Common myeloid progenitor, CD34-positive (primary cell): ENCODE data around the gene IQCK.

Experiments
- CTCF ChIA-PET: fragments of 350-600 bp; sonication (Branson Sonifier 250); formaldehyde crosslinking; loops from one replicate; lab custom pipeline; 2021; ENCODE audit warnings: antibody characterized with exemption; lab: Charles Lee
- POLR2A ChIA-PET: fragments of 350-600 bp; sonication (Branson Sonifier 250); formaldehyde crosslinking; loops from one replicate; lab custom pipeline; 2021; ENCODE audit warnings: antibody characterized with exemption; lab: Charles Lee
- DNase-seq, 3 donors: peaks; one replicate each; pipeline versions ENCODE4 v3.0.0 to v3.0.0-alpha.2; 2013
- H3K27ac ChIP-seq, 2 experiments: 1 replicate in 1 of 2; 2 replicates in 1 of 2; pipeline ENCODE4 v1.7.0; 2013; ENCODE audit warnings: inconsistent platforms in 2 of 2, low read length in 2 of 2, mild to moderate bottlenecking in 2 of 2, low read depth in 1 of 2, moderate library complexity in 1 of 2; ENCODE audit not compliant: severe bottlenecking in 2 of 2, insufficient read depth in 1 of 2, poor library complexity in 1 of 2
- H3K27me3 ChIP-seq, 5 experiments: replicated peaks in 2 of 5; 1 replicate in 3 of 5; 2 replicates in 2 of 5; pipeline versions ENCODE4 v1.6.1 to v1.7.0; 2013; ENCODE audit warnings: low read length in 4 of 5, mild to moderate bottlenecking in 2 of 5, moderate library complexity in 2 of 5, inconsistent platforms in 1 of 5; ENCODE audit not compliant: insufficient read depth in 5 of 5, control insufficient read depth in 4 of 5
- H3K36me3 ChIP-seq, 4 experiments: 1 replicate in 2 of 4; 2 replicates in 2 of 4; pipeline versions ENCODE4 v1.6.1 to v1.7.0; 2013; ENCODE audit warnings: low read length in 3 of 4, control low read depth in 1 of 4, mild to moderate bottlenecking in 1 of 4; ENCODE audit not compliant: control insufficient read depth in 4 of 4, insufficient read depth in 4 of 4
- H3K4me1 ChIP-seq, 4 experiments: 1 replicate in 3 of 4; 2 replicates in 1 of 4; pipeline versions ENCODE4 v1.6.1 to v1.7.1; 2013; ENCODE audit warnings: low read length in 3 of 4, mild to moderate bottlenecking in 3 of 4, control low read depth in 1 of 4, inconsistent platforms in 1 of 4, moderate library complexity in 1 of 4; ENCODE audit not compliant: control insufficient read depth in 4 of 4, insufficient read depth in 4 of 4; ENCODE audit errors: control extremely low read depth in 1 of 4
- H3K4me3 ChIP-seq, 7 experiments: 1 replicate in 4 of 7; 2 replicates in 3 of 7; pipeline versions ENCODE4 v1.5.1 to v1.7.0; 2013; ENCODE audit warnings: mild to moderate bottlenecking in 7 of 7, low read length in 6 of 7, moderate library complexity in 6 of 7, inconsistent platforms in 2 of 7, low read depth in 2 of 7, control low read depth in 1 of 7; ENCODE audit not compliant: insufficient read depth in 4 of 7, control insufficient read depth in 1 of 7; ENCODE audit errors: extremely low read depth in 1 of 7
- H3K9me3 ChIP-seq, 5 experiments: 1 replicate in 4 of 5; 2 replicates in 1 of 5; pipeline versions ENCODE4 v1.6.1 to v1.7.1; 2013; ENCODE audit warnings: low read length in 4 of 5, mild to moderate bottlenecking in 2 of 5, inconsistent platforms in 1 of 5, low read depth in 1 of 5, moderate library complexity in 1 of 5; ENCODE audit not compliant: control insufficient read depth in 4 of 5, insufficient read depth in 2 of 5; ENCODE audit errors: control extremely low read depth in 1 of 5
- WGBS: methylation state at CpG from one replicate; pipeline ENCODE4 v1.1.5; 2013; ENCODE audit not compliant: insufficient coverage; 5-methylcytosine and 5-hydroxymethylcytosine counted together

IQCK gene

GRCh38 chr16:19835196-19835595 lies 117.1 kb downstream of the IQCK start:
- H3K9me3 ChIP-seq = no peaks in the 10 kb centered on the region
- H3K4me3 ChIP-seq = no peak overlapping the region
- peaks cover 0 to 8% (median 6%) of the 10 kb centered on the region in 4 experiments for H3K4me1 ChIP-seq
- no CpG with 5 or more reads among the region's 3 CpGs for WGBS
- H3K27me3 ChIP-seq = no peaks in the 10 kb centered on the region
- POLR2A ChIA-PET = no interaction called here
- CTCF ChIA-PET = no interaction called here
- H3K36me3 ChIP-seq = no peaks in the 10 kb centered on the region
- H3K27ac ChIP-seq = no peak overlapping the region
- no peak for DNase-seq

GRCh38 chr16:19835968-19836421 lies 117.9 kb downstream of the IQCK start:
- no peaks in the 10 kb centered on the region for H3K36me3 ChIP-seq
- CTCF ChIA-PET = no interaction called here

DNA sequence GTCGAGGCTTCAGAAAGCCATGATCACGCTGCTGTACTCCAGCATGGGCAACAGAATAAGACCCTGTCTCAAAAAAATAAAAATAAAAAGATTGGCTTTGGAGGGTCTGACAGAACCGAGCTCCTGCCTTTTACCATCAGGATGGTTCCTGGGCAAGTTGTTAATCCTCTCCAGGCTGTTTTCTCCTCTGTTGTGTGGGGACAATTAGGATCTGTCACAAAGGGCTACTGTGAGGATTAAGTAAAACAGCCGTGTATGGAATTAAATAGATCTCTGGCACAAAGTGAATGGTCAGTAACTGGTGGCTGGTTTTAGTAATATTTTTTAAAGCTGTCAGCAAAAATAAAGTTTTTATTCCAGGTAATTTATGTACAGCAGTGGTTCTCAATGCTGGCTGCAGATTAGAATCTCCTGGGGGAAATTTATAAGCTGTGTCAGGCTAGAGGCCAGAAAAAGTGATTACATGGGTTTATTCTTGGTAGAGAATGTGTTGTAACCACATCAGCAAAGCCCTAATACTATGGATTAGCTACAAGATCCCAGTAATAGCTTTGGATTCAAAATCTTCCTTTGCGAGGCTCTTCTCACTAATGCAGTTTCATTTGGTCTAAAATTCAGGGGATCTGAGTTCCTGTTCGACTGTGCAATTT lies 119.4 kb downstream of the IQCK start:
- 96% methylated on average over 3 of the region's 6 CpGs for WGBS
- no peak for DNase-seq
- CTCF ChIA-PET = no interaction called here
- no peaks in the 10 kb centered on the region for H3K9me3 ChIP-seq
- POLR2A ChIA-PET = no interaction called here
- H3K27ac ChIP-seq = no peak overlapping the region
- no peaks in the 10 kb centered on the region for H3K27me3 ChIP-seq
- H3K4me3 ChIP-seq = no peak overlapping the region
- H3K4me1 ChIP-seq = peaks cover 0 to 6% (median 0%) of the 10 kb centered on the region in 4 experiments
- H3K36me3 ChIP-seq = no peaks in the 10 kb centered on the region

More at GRCh38 chr16:19835968-19836421, 117.9 kb downstream of the IQCK start:
- peak in 2 of 3 donors; percentile 50 to 67 for DNase-seq
- Histone ChIP-seq H3K4me3 (no peak overlapping the region), H3K27ac (no peak overlapping the region), H3K9me3 (no peaks in the 10 kb centered on the region), H3K27me3 (no peaks in the 10 kb centered on the region), H3K4me1 (peaks cover 0 to 7% (median 4%) of the 10 kb centered on the region in 4 experiments)
- POLR2A ChIA-PET = no interaction called here

DNA sequence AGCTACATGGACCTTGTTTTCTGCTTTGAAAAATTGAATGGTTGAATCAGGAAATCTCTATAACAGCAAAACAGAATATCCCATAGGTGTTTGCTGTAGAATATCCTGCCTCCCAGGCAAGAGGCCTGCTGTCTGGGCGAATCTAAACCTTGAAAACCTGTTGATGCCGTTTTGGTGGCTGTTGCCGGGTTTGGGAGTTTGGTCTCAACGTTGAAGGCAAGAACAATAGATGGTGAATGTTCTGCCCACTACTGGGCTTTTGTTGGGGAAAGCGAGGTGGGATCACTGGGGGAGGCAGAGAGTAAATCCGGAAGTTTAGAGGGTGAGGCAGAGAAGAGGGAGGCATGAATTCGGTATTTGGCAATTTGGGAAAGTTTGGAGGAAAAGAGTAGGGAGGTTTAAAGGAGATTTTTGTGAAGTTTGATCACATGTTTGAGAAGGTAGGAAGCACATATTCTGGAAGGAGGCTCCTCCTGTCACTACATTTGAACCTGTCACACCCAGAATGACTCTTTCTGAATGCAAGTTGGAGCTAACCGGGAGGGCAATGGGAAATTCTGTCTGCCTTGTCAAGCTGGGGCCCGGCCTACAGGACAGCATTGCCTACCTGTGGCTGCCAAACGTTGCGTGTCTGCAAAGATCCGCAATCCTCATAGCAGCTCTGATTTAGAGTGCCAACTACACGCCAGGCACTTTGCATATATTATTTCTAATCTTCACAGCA lies 120.1 kb downstream of the IQCK start:
- CTCF ChIA-PET = no interaction called here
- no peak for DNase-seq
- Histone ChIP-seq H3K4me1 (peaks cover 0 to 6% (median 0%) of the 10 kb centered on the region in 4 experiments), H3K9me3 (no peaks in the 10 kb centered on the region), H3K36me3 (no peaks in the 10 kb centered on the region), H3K27ac (no peak overlapping the region), H3K27me3 (no peaks in the 10 kb centered on the region), H3K4me3 (no peak overlapping the region)
- POLR2A ChIA-PET = no interaction called here
- 90% methylated on average over 12 of the region's 13 CpGs for WGBS

DNA sequence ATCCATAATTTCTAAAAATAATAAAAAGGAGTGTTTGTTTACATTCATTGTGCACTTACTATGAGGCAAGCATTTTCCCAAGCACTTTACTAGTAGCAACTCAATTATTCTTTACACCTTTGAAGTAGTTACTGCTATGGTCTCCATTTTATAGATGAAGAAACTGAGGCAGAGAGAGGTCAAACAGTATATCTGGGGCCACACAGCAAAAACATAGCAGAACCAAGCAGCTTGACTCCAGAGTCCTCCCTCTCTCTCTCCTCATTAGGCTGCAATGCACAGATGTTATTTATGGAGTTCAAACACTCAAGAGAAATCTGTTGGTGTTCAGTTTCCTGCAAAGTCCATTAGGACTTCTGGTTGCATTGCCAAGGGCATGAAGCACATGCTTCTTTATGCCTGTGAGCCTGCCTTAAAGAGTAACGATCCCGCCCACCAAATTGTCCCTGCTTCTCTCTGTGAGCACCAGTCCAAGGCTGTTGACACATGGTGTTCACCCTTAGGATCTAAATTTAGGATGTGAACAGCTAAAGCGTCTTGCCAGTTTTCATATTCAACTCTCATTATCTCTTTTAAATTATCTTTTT lies 122.5 kb downstream of the IQCK start:
- POLR2A ChIA-PET = no interaction called here
- Histone ChIP-seq H3K27ac (no peak overlapping the region), H3K9me3 (no peaks in the 10 kb centered on the region), H3K4me1 (peaks cover 0 to 6% (median 0%) of the 10 kb centered on the region in 4 experiments), H3K36me3 (no peaks in the 10 kb centered on the region), H3K4me3 (no peak overlapping the region), H3K27me3 (no peaks in the 10 kb centered on the region)
- CTCF ChIA-PET = no interaction called here
- 74% methylated on average over 3 of the region's 3 CpGs for WGBS
- DNase-seq = no peak

GRCh38 chr16:19841184-19841583 lies 123.1 kb downstream of the IQCK start:
- ChIA-PET POLR2A (no interaction called here), CTCF (no interaction called here)
- DNase-seq = no peak
- H3K9me3 ChIP-seq = no peaks in the 10 kb centered on the region
- WGBS = 94% methylated on average over 2 of the region's 3 CpGs
- no peaks in the 10 kb centered on the region for H3K36me3 ChIP-seq
- no peak overlapping the region for H3K27ac ChIP-seq
- peaks cover 0 to under 1% (median 0%) of the 10 kb centered on the region in 4 experiments for H3K4me1 ChIP-seq
- H3K27me3 ChIP-seq = no peaks in the 10 kb centered on the region
- H3K4me3 ChIP-seq = no peak overlapping the region
